ENCODE data around the gene BMX. TPM values are rescaled to one million over a fixed set of nuclear protein-coding genes. Genes with fewer than 3 reads are reported as not detected.

The BMX gene
- total RNA-seq, 1 experiment from 2014 or later = not detected

- Histone ChIP-seq H4K5ac (ENCODE audit: insufficient read length, low read depth, low read length) (no peak overlapping the region), H2AFZ (ENCODE audit: low read length) (no peak overlapping the region), H2BK15ac (ENCODE audit: low read depth, low read length) (no peak overlapping the region), H3K18ac (ENCODE audit: insufficient read length, low read depth, low read length) (no peak overlapping the region), H3K27ac (ENCODE audit: insufficient read length, low read depth, low read length) (no peak overlapping the region), H4K8ac (replicated peaks; ENCODE audit: insufficient read length, low read depth, low read length) (no peak overlapping the region), H3K56ac (ENCODE audit: insufficient read length, low read depth, low read length) (no peak overlapping the region), H3T11ph (ENCODE audit: low read length) (no peak overlapping the region), H3K14ac (ENCODE audit: insufficient read depth, low read length) (no peak overlapping the region), H4K20me1 (ENCODE audit: control insufficient read depth, insufficient read depth, insufficient read length) (no peaks in the 10 kb centered on the region), H2BK20ac (ENCODE audit: low read depth, low read length, poor library complexity, severe bottlenecking) (no peak overlapping the region), H3K27me3 (ENCODE audit: insufficient read depth, low read length) (no peaks in the 10 kb centered on the region), H3K79me1 (ENCODE audit: insufficient read depth, low read depth, low read length, poor library complexity, severe bottlenecking) (no peaks in the 10 kb centered on the region), H2BK120ac (ENCODE audit: low read depth, low read length, poor library complexity, severe bottlenecking) (no peak overlapping the region), H3K4ac (ENCODE audit: low read depth, low read length) (no peak overlapping the region), H3K9ac (ENCODE audit: extremely low read depth, insufficient read length, low read length) (no peak overlapping the region), H3K79me2 (ENCODE audit: insufficient read depth, low read length) (no peaks in the 10 kb centered on the region), H3K9me3 (ENCODE audit: control insufficient read depth, low read depth, low read length) (no peaks in the 10 kb centered on the region), H3K4me1 (ENCODE audit: insufficient read depth, low read length) (no peaks in the 10 kb centered on the region), H2BK5ac (ENCODE audit: insufficient read length, low read length) (no peak overlapping the region), H2AK5ac (ENCODE audit: insufficient read length, low read length) (no peak overlapping the region), H2BK12ac (ENCODE audit: insufficient read length, low read depth, low read length) (no peak overlapping the region), H3K23ac (ENCODE audit: insufficient read length, low read depth, low read length) (no peak overlapping the region), H3K23me2 (ENCODE audit: insufficient read length, low read depth, low read length, poor library complexity, severe bottlenecking) (no peaks in the 10 kb centered on the region), H4K91ac (ENCODE audit: insufficient read length, low read depth, low read length) (no peak overlapping the region), H3K4me2 (ENCODE audit: insufficient read depth, insufficient read length, low read length) (no peak overlapping the region)
- no peak for TF ChIP-seq CTCF (conservative IDR thresholded peaks at IDR 0.05)
- no peaks in the 10 kb centered on the region for H3K9me3 Mint-ChIP-seq
- no peak overlapping the region for H3K4me3 Mint-ChIP-seq
- no CpG with 5 or more reads among the region's 4 CpGs for WGBS (ENCODE audit: extremely low coverage, insufficient read length, low lambda C conversion rate)
- no peaks in the 10 kb centered on the region for H3K27me3 Mint-ChIP-seq (ENCODE audit: low read depth)
- no peaks in the 10 kb centered on the region for H3K36me3 Mint-ChIP-seq (ENCODE audit: insufficient read depth in 1 of 3, low read depth in 3 of 3)
- no peak overlapping the region for H3K27ac Mint-ChIP-seq
- DNase-seq = no peak
- H3K4me1 Mint-ChIP-seq = peaks cover 7 to 8% of the 10 kb centered on the region in 2 experiments
These were observed 11.9 kb downstream of the BMX start for GRCh38 chrX:15512401-15512965.

All from H9 (cell line).